ENCODE data around the gene PHLDA2. TPM values are rescaled to one million over a fixed set of nuclear protein-coding genes. Genes with fewer than 3 reads are reported as not detected.

PHLDA2 gene
- total and polyA plus RNA-seq, 9 of the 15 experiments (the other 6 are each of a cell fraction or from before 2014, with no cell fraction given) = 0.43 to 42.4 (median 4.7) TPM

- H3K36me3 ChIP-seq (ENCODE audit: control insufficient read depth, insufficient read depth, low read length) = peaks cover 98% of the 10 kb centered on the region
- no TSS peak for BruUV-seq (replicated peaks)
- no peak for TF ChIP-seq KDM2B (CRISPR knock-in tag; IDR thresholded peaks at IDR 0.05)
- TF ChIP-seq, protein P1, sequence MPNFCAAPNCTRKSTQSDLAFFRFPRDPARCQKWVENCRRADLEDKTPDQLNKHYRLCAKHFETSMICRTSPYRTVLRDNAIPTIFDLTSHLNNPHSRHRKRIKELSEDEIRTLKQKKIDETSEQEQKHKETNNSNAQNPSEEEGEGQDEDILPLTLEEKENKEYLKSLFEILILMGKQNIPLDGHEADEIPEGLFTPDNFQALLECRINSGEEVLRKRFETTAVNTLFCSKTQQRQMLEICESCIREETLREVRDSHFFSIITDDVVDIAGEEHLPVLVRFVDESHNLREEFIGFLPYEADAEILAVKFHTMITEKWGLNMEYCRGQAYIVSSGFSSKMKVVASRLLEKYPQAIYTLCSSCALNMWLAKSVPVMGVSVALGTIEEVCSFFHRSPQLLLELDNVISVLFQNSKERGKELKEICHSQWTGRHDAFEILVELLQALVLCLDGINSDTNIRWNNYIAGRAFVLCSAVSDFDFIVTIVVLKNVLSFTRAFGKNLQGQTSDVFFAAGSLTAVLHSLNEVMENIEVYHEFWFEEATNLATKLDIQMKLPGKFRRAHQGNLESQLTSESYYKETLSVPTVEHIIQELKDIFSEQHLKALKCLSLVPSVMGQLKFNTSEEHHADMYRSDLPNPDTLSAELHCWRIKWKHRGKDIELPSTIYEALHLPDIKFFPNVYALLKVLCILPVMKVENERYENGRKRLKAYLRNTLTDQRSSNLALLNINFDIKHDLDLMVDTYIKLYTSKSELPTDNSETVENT (CRISPR knock-in tag; IDR thresholded peaks at IDR 0.05) = no peak
- TF ChIP-seq IRF2 (CRISPR knock-in tag; IDR thresholded peaks at IDR 0.05) = no peak
- TF ChIP-seq BCOR (IDR thresholded peaks at IDR 0.05) = no peak
- TF ChIP-seq NCOR1 (IDR thresholded peaks at IDR 0.05) = no peak
- no peak for TF ChIP-seq ZBTB26 (CRISPR knock-in tag; IDR thresholded peaks at IDR 0.05)
- TF ChIP-seq, protein P2, sequence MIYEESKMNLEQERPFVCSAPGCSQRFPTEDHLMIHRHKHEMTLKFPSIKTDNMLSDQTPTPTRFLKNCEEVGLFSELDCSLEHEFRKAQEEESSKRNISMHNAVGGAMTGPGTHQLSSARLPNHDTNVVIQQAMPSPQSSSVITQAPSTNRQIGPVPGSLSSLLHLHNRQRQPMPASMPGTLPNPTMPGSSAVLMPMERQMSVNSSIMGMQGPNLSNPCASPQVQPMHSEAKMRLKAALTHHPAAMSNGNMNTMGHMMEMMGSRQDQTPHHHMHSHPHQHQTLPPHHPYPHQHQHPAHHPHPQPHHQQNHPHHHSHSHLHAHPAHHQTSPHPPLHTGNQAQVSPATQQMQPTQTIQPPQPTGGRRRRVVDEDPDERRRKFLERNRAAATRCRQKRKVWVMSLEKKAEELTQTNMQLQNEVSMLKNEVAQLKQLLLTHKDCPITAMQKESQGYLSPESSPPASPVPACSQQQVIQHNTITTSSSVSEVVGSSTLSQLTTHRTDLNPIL (CRISPR knock-in tag; IDR thresholded peaks at IDR 0.05) = no peak
- TF ChIP-seq ZNF140 (CRISPR knock-in tag; IDR thresholded peaks at IDR 0.05) = no peak
- no peak for TF ChIP-seq NR2F6 (CRISPR knock-in tag; IDR thresholded peaks at IDR 0.05)
- no peak for TF ChIP-seq BCLAF1 (IDR thresholded peaks at IDR 0.05; ENCODE audit: borderline replicate concordance in 1 of 2, control insufficient read depth in 1 of 2, low read depth in 2 of 2, low read length in 1 of 2)
- no peak for TF ChIP-seq ZKSCAN1 (IDR thresholded peaks at IDR 0.05; ENCODE audit: low read depth, low read length)
- TF ChIP-seq TCFL5 (CRISPR knock-in tag; conservative IDR thresholded peaks at IDR 0.05) = no peak
- no peak for TF ChIP-seq TOE1 (IDR thresholded peaks at IDR 0.05; ENCODE audit: borderline replicate concordance)
- TF ChIP-seq TOE1 (CRISPR knock-in tag; IDR thresholded peaks at IDR 0.05; ENCODE audit: borderline replicate concordance, low read depth) = no peak
Measured at GRCh38 chr11:2958251-2958650, 29.0 kb upstream of the PHLDA2 start.

More at GRCh38 chr11:2958251-2958650, 29.0 kb upstream of the PHLDA2 start:
- ChIA-PET CTCF (ENCODE audit: low intra/inter-chr PET ratio) (no interaction called here), POLR2A (interaction anchor here (0.7 to 1.5 kb wide), 4 partner anchors 9 to 36 kb away, joined by 3 to 5 read pairs (median 4); no protein-coding TSS in a partner anchor)
- Histone ChIP-seq H3K9me1 (ENCODE audit: control insufficient read depth, insufficient read depth, low read length) (no peaks in the 10 kb centered on the region), H3K4me3 (no peak overlapping the region), H2AFZ (ENCODE audit: low read depth, low read length) (no peak overlapping the region), H3K4me2 (ENCODE audit: insufficient read depth, low read length) (no peak overlapping the region), H3K27ac (ENCODE audit: extremely low read depth, low read depth, low read length) (no peak overlapping the region), H3K79me2 (ENCODE audit: control insufficient read depth, insufficient read depth, low read length) (peaks cover 35% of the 10 kb centered on the region), H3K9me3 (replicated peaks; ENCODE audit: control insufficient read depth, insufficient read depth, low read depth, low read length) (no peaks in the 10 kb centered on the region), H3K9ac (ENCODE audit: insufficient read depth in 1 of 2, low read depth in 2 of 2, low read length in 2 of 2) (no peak overlapping the region), H3K4me1 (replicated peaks in 1 of 2; ENCODE audit: control insufficient read depth in 2 of 2, insufficient read depth in 2 of 2, low read length in 2 of 2) (no peaks in the 10 kb centered on the region; a peak in 2 of 5 replicates), H3K27me3 (ENCODE audit: control insufficient read depth in 2 of 2, insufficient read depth in 2 of 2, low read length in 2 of 2) (no peaks in the 10 kb centered on the region), H4K20me1 (replicated peaks; ENCODE audit: control insufficient read depth, insufficient read depth, low read length) (peaks cover 24% of the 10 kb centered on the region)
- no peak for ATAC-seq
- intact Hi-C loops (cut with micrococcal nuclease) = no loop called here
- WGBS (ENCODE audit: insufficient coverage, low coverage, missing lambda C conversion rate) = 88% methylated on average over 3 of the region's 3 CpGs
- DNase-seq (ENCODE audit: extremely low read depth in 1 of 4, low spot score in 3 of 4) = no peak
- in situ Hi-C loops (cut with MboI) = no loop called here
- no peak for FAIRE-seq

Data from K562 (cell line).